GM21723 (cell line): ENCODE data around the gene SMPD3.

ENCODE experiments used
- ATAC-seq: cut with Tn5 transposase; IDR thresholded peaks from one replicate; pipeline ENCODE4 v1.9.1; 2021; ENCODE audit warnings: mild to moderate bottlenecking, moderate library complexity; ENCODE audit not compliant: unreplicated experiment

The SMPD3 gene

DNA sequence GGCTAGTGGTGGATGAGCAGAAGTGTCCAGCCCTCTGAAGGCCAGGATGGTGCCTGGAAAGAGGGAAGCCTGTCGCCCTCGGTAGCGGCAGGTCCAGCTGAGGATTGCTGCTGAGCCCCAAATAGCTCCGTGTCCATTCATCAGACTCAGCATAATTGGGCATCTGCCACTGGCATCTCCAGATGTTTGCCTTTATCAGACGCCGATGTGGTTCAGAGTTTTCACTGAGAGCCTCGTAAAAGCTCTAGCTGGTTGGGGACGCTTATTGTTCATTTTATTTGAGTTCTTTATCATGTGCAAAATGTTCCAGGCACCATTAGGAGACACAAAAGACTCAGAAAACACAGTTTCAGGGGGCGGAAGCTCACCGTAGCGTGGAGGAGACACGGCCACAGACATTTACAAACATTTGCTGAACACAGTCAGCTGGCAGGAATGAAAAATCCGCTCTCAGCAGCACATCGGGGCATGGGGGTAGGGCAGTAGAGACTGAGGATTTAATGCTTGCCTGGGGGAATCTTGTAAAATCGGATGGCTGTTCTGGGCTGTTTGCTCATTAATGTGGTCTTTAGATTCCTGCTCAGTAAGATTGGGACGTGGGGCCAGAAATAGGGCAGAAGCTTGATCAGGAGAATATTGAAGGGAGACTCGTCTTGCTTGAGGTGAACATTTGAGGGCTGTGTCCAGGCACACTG lies 41.7 kb downstream of the SMPD3 start:
- ATAC-seq = no peak

DNA sequence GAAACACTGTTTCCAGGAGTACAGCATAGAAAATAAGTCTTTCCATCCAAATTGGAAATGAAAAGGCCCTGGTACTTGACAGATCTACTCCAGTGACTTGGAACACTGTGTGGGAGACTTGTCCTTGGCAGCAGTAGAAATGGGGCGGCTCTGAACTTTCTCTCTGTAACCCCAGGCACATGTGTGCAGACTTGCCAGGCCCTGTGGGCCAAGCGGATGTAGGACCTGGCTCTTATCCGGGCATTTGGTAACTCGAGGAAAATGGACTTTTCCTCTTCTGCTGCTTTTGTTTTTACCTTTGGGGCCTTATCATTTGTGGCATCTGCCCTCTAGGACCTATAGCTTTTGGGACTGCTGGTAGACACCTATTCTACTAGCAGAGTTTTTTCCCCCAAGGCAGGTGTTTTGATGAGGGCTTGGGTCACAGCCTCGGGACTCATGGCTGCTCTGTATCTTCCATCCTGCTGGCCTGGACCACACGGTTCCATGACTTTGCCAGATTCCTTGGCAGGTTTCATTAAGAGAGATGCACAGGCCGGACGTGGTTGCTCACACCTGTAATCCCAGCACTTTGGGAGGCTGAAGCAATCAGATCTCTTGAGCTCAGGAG lies 43.5 kb downstream of the SMPD3 start:
- ATAC-seq = no peak

DNA sequence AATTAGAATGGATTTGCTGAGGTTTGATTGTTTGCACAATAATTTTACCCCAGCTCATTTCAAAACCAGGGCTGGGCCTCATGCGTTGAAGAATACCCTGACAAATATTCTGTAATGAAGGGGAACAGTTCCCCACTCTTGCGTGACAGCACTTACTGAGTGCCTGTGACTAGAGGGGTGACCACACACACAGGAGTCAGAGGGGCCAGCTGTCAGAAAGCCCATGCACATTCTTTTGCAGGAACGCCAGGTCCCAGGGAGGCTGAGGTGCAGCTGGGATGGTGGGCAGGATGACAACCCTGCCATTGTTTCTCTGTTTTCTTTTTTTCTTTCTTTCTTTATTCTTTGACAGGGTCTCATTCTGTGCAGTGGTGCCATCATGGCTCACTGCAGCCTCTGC lies 44.6 kb downstream of the SMPD3 start:
- ATAC-seq = no peak

DNA sequence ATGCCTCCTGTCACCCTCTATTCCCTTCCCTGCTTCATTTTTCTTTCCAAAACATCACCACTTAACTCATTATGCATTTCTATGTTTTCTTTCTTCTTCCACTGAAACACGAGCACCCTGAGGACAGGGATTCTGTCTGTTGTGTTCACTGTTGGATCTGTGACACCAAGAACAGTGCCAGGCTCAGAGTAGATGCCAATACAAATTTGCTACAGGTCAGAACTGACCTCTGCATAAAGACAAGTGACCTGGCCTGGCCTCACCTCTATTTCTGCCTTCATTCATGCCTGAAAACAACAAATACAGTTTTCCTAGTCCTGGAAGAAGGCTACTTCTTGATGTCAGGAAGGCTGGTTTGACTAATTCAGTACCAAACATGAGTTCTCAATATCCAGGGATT lies 45.1 kb downstream of the SMPD3 start:
- ATAC-seq = no peak

DNA sequence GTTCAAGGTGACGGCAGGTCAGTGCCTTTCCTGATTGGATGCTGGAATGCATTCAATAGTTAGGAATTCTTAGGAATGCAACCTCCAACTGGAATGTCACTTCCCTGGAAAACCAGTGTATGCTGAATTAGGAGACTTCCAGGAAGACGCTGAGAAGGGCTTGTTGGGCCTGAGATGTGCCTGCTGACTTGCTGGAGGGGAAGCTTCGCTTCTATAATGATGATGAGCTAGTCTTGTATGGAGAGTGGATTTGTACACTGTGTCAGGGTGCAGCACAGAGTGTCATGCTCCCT lies 45.6 kb downstream of the SMPD3 start:
- no peak for ATAC-seq

DNA sequence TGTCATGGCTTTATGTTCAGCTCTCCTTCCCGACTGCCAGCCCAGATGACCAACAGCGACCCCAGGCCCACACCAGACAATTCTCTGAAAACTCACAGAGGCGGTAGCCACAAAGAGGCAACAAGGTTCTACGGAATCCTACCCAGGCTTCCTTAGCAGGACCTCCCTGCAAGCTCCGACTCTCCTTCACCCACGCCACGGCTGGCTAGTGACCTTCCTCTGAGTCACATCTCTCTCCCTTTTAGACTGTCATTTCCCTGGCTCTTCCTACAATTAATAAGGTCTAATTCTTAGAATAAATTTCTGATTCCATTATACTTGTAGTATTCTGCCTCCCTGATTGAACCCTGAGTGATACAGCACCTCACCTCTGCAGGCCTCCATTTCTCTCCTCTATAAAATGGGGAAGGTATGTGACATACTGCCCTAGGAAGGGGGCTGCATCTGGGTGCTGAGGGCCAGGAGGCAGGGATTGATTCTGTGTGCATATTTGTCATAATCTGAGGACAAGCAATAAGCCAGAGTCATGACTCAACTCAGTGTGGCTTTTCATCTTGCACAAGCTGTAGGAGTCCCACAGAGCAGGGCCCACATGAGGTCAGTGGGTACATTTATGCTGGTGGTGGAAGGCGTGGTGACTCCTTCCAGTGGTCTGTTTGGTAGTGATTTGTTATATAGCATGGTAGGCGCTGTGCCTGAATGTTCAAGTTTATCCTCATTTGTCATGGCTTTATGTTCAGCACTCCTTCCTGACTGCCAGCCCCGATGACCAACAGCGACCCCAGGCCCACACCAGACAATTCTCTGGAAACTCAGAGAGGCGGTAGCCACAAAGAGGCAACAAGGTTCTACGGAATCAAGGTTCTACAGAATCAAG lies 46.2 kb downstream of the SMPD3 start:
- ATAC-seq = no peak

DNA sequence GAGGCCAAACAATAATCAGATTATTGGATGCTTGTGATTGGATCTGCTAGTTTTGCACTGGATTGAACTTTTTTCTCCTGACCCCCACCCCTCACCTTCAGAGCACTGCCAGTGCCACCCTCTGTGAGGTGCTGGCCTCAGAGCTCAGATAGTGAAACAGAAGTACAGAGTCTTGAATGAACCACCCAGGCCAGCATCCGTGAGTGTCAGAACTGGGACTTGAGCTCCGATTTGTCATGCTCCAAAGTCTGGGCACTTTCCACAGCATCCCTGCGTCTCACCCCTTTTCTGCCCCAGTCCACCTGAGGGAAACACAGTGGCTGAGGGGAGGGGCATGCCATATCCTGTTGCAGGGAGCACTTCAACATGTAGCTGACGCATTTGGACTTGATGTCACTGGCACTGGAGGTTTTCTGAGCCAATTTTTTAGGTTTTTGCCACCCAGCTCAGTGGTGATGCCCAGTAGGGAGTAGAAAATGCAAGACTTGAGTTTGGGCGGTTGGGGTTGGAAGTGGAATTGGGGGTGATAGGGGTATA lies 47.3 kb downstream of the SMPD3 start:
- no peak for ATAC-seq

DNA sequence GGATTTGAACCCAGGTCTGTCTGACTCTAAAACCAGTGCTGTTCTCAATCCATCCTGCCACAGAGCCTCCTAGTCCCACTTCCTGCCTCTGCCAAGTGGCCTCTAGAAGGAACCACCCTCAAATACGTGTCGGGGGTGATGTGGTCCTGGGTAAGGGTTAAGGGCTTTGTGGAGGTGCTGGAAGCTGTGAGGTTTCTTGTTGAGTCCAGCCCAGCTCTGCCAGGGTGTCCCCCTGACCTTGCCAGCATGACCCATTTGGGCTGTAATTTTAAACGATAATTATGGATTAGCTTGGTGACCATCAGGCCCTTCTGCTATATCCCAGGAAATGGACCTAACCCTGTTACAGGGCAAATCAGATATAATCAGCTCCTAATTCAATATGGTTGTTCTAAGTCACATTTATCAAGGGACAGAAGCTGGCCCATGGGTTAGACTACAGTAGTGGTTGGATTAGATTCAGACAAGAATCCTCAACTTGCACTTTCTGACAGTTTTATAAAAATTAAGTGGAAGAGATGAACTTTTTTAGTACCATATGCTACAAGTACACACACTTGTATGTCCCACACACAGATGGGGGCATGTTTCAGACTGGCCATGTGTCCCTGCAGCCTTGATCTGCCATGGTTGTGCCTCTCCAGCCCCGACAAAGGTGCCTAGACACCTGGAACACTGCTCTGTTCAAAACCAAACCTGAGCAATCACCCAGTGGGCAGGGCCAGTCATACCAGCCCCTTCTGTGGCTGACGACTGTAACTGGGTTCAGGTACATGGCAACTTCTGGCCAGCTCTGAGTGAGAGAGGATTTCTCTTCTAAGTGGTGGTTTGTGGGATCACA lies 48.0 kb downstream of the SMPD3 start:
- ATAC-seq = no peak

DNA sequence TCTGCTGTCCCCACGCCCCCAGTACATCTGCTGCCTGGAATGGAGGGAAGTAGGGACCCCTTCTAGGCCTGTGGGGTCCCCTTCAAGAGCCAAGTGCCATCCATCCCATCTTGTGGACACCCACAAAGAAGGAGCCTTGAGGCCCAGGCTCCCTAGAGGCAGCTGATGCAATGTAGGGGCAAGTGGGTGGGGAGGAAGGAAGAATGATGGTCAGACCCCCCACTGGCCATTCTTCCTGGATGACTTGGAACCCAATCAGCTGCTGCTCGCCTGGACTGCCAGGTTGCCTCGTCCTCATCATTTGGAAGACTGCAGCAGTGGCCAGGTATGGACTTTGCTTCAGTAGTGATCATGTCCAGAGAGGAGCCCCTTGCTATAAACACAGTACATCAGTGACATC lies 48.9 kb downstream of the SMPD3 start:
- ATAC-seq = no peak

DNA sequence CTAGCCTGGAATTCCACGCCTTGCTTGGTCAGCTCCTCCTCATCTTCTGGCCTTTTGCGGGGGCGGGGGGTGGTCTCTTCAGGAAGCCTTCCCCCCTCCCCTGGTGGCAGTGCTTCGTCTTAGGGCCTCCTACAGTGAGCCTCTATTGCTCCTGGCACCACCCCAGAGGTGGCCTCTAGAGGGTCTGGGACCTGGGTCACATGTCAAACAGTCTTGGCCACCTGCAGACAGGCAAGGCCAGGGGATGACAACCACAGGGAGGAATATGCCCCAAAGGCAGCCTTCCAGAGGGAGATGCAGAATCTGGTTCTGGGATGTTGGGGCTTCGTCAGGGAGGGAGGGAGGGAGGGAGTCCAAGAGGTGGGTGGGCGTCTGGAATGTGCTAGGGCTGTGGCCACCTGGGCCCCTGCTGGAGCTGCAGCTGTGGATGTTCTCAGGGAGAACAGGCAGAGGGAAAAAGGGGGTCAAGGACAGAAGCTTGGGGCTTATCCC lies 50.6 kb downstream of the SMPD3 start:
- no peak for ATAC-seq

DNA sequence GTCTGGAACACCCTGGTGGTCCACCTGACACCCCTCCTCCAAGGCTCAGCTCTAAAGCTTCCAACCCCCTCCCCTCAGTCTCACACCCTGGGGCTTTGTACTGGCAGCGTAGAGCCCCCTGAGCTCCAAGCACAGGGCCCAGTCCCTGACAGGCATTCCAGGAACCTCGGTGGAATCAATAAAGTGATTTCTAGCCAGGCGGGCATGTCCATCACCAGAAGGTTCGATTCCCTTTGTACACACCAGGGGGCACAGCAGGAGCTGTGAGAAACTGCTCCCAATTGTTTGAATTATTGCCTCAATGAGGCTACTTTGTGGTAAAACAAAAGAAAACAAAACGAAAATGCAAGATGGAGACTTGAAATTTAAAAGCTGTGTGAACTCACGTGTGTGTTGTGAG lies 51.8 kb downstream of the SMPD3 start:
- ATAC-seq = no peak

DNA sequence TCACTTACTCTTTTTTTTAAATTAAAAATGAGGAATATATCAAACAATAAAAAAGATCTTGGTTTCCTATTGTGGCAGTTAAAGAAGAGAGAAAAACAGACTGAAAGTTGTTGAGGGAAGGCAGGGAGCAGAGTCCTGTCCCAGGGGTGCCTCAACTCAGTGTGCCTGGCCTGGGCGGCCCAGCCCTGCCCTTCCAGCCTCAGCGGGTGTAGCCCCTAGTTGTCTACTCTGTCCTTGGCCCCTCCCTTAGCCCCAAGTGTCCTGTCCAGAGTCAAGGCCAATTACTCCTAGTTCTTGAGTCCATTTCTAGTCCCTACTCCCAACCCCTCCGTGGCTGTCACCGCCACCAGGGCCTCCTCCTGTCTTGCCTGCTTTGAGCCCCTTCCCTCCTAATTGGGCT lies 52.5 kb downstream of the SMPD3 start:
- ATAC-seq = no peak

DNA sequence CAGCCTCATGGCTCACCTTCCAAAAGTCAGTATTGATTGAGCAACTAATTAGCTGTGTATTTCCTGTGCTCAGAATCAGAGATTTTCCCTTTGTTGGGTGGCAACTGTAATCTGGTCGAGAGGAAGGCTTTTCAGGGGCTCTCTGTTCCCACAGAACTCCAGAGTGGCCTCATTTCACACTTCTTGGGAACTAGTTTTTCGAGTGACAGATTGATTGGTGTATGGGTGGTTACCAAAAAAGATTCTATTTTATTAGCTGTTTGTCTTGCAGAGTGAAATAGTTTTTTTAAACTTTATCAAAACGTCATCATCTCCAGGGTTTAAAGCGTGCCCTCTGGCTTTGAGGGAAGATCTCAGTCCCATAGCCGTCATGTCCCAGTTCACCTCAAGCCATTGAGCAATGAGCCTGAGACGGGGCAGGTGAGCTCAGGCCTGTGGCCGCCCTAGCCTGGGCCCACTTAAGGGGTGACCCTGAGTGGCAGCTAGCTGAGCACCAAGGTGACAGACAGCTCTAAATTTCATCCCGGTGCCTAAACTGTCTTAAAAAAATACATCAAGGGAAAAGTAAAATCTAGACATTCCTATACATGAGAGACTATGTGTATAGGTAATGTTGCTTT lies 53.0 kb downstream of the SMPD3 start:
- ATAC-seq = no peak

DNA sequence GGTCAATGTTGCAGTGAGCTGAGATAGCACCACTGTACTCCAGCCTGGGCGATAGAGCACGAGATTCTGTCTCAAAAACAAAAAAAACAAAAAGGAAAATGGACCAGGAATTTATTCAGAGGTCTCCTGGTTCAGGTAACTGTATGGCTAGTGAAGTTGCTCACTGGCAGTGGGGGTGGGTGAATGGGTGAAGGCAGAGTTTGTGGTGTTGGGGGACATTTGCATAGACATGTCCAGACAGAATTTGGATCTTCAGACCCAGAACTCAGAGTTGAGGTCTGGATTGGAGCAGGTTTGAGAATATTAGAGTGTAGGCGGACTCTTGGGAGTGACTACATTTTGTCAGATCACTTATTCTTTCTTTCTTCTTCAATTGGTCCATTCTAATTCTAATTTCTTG lies 55.0 kb downstream of the SMPD3 start:
- ATAC-seq = no peak

DNA sequence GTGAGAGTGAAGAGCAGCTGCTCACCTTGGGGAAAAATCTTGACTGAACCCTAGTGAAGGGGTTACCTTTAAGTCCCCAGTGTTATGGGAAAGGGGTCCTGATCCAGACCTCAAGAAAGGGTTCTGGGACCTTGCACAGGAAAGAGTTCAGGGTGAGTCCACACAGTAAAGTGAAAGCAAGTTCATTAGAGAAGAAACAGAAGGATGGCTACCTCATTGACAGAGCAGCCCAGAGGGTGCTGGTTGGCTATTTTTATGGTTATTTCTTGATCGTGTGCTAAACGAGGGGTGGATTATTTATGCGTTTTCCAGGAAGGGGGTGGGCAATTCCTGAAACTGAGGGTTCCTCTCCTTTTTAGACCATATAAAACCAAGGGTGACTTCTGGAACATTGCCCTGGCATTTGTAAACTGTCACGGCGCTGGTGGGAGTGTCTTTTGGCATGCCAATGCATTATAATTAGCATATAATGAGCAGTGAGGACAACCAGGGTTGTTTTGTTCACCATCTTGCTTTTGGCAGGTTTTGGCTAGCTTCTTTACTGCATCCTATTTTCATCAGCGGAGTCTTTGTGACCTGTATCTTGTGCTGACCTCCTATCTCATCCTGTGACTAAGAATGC lies 58.4 kb downstream of the SMPD3 start:
- no peak for ATAC-seq

DNA sequence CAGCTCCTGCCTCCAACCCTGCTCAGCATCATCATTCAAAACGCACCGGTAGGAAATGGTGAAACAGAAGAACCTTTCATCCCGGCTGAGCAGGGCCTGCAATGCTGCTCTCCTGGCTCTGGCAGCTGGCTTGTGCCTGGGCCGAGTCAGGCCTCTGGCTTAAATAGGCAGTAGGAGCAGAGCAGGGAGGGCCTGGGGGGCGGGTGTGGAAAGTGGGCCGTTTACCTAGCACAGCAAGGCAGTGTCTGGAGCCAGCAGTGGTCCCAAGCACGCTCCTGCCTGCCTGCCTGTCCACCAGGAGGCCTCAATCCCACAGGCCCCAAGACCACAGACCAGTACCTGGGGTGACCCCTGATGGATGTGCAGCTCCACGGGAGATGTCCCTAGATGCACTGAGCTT lies 59.3 kb downstream of the SMPD3 start:
- ATAC-seq = no peak

DNA sequence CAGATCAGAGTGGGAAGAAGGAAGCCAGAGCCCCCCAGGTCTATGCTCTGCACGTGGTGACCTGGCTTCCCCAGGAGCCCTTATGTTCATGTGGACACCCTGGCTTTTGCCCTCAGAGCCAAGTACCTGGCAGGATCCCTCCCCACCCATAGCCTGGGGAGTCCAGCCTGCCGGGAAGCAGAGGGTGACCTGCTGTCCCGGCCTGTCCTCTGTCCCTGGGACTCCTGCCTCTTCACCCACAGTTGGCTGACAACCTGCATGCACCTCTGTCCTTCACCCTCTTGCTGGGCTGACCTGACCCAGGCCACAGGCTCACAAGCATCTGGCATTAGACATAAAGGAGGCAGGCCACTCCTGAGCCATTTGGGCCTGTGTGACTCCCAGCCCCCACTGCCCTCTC lies 60.2 kb downstream of the SMPD3 start:
- no peak for ATAC-seq

DNA sequence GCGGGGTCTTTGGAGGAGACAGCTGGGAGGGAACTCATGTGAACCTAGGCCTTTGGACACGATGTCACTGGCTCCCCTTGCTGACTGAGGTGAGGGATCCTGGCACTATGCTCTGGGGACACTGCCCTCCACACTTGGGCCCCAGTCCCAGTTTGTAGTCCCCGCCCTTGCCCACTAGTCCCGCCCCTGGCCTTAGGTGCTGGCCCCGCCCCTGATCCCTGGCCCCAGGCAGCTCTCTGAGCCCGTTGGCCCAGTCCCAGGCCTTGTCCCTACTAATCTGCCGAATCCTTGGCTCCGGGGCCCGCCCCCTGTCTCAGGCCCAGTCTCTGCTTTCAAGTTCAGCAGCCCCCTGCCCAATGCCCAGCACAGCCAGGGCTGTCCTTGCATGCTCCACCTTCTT lies 61.0 kb downstream of the SMPD3 start:
- no peak for ATAC-seq

DNA sequence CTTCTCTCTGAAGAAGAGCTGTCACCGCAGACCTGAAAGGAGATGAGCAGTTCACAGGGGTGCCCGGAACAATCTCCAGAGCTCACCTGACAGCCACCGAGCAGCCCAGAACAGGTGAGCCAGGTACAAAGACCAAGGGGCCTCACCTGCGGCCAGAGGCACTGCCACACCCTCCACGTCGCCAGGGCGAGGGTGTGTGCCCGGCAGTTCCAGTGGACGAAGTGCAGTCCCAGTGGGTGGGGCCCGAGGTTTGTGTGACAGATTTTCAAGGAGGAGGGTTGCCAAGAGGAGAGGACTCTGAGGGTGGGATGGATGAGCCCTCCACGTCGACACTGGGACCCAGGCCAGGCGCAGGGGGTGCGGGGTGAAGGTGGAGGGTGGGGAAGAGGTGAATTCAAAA lies 61.7 kb downstream of the SMPD3 start:
- ATAC-seq = no peak

DNA sequence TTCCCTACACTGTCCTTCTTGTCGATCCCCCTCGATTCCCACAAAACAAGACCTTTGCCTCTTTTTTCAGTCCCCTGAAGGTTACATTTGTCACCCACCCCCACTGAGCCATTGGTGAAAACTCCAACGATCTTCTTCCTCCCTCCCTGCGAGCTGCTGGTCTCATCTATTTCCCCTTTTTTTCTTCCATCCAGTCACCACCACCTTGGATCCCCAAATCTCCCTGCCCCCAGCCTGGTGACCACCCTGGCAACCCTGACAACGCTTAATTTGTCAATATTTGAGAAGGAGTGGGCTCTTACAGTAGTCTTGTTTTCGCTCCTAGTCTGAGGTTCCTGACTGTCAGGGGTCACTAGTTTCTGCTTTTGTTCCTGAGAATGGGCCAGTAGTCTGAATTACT lies 62.9 kb downstream of the SMPD3 start:
- no peak for ATAC-seq
